ENCODE measurements around the gene TSR2. TPM values are rescaled to one million over a fixed set of nuclear protein-coding genes. Genes with fewer than 3 reads are reported as not detected.

Gene TSR2, protein sequence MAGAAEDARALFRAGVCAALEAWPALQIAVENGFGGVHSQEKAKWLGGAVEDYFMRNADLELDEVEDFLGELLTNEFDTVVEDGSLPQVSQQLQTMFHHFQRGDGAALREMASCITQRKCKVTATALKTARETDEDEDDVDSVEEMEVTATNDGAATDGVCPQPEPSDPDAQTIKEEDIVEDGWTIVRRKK
- 49.6 to 55.7 TPM (median 54.2 TPM) in 5 replicates for total RNA-seq (2022; extraction: Qiagen RNA extraction)

DNA sequence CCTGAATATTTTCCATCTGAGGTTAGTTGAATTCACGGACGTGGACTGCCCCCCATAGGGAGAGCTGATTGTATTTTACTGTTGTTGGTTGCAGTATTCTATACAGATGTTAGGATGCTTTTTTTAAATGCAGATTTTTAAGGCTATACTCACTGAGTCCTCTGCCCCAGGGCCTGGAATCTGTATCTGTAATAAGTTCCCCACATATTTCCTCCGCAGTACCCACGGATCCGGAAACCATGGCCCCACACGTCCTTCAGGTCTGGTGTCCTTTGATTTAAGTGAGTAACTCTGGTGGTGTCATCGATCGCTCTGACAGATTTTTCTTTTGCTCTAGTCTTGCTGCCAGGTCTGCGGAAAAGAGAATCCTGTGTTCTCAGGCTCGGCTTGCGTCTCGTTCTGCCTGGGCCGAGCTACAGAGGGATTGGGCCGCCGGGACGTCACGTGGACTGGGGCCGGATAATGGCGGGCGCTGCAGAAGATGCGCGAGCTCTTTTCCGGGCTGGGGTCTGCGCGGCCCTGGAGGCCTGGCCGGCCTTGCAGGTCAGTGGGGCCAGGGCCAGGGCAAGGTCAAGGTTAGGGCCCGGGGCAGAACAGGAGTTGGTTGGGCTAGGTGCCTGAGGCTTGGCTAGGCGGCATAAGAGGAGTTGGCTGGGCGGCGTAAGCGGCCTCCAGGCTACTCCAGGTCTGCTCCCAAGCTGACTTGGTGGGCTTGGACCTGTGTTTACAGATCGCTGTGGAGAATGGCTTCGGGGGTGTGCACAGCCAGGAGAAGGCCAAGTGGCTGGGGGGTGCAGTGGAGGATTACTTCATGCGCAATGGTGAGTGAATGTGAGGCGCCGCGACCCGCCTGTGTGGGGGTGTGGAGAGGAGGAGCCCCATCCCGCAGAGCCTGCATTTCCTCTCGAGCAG is at the start of gene TSR2:
Gene TSR2, plus strand, starts transcription at position 445 of the 912 bp plus-strand sequence. Its CDS starts 18 bp downstream, at position 463.

Other genes starting within 250 kb of the TSR2 start
- 0.01 to 0.09 TPM (median 0.05 TPM) in 5 replicates for gene WNK3, start 82.4 kb upstream of the TSR2 start, total RNA-seq (2022; extraction: Qiagen RNA extraction)
- 5.1 to 7.2 TPM (median 6.4 TPM) in 5 replicates for gene FGD1, start 55.8 kb downstream of the TSR2 start, total RNA-seq (2022; extraction: Qiagen RNA extraction)
- 15.1 to 20.9 TPM (median 18.2 TPM) in 5 replicates for gene GNL3L, start 89.8 kb downstream of the TSR2 start, total RNA-seq (2022; extraction: Qiagen RNA extraction)

All from A549 treated with Mapracorat at 1 μM for 4 hours (cell line).